K562 (cell line): ENCODE measurements around the gene PDE4D. TPM values are rescaled to one million over a fixed set of nuclear protein-coding genes. Genes with fewer than 3 reads are reported as not detected.
"Not testable (repeated sequence)": the region's sequence is repeated elsewhere in the genome, so short reads cannot be mapped to it uniquely, and the experiment has no call there.

Source experiments
- ATAC-seq: fragments of 200-7000 bp; cut with Tn5 transposase; 3 replicates; pipeline ENCODE4 v1.9.1; 2020; ENCODE audit warnings: moderate library complexity
- BruUV-seq: library from RNA; stranded (reverse); fragments of 400-500 nt; replicated peaks from 2 replicates; lab custom pipeline; 2021; lab: Mats Ljungman, UMichigan
- CTCF ChIA-PET: fragments of 300-600 bp; formaldehyde crosslinking; extraction: SDS; loops from one replicate; lab custom pipeline; 2021; ENCODE audit warnings: low intra/inter-chr PET ratio; lab: Yijun Ruan, JAX
- POLR2A ChIA-PET: fragments of 300-600, 350-650 bp; sonication (Branson Sonifier 250); formaldehyde crosslinking; extraction: SDS; loops from one replicate; lab custom pipeline; 2021; ENCODE audit warnings: antibody characterized with exemption, inconsistent platforms; lab: Yijun Ruan, JAX
- DNase-seq, 4 experiments: peaks; one replicate each; pipeline versions ENCODE4 v3.0.0 to v3.0.0-alpha.2; 2011 to 2018; ENCODE audit warnings: low spot score in 3 of 4, mixed read lengths in 3 of 4; ENCODE audit errors: extremely low read depth in 1 of 4
- FAIRE-seq: peaks from 2 replicates; lab custom pipeline; 2011; peaks lifted over from hg19 to GRCh38; lab: Jason Lieb, UNC
- H2AFZ ChIP-seq: 2 replicates; pipeline ENCODE4 v1.6.0; 2011; ENCODE audit warnings: low read depth, low read length, control low read depth, inconsistent platforms
- H3K27ac ChIP-seq: fragments of 200-600 bp; 3 replicates; pipeline ENCODE4 v1.8.0; 2011; ENCODE audit warnings: low read depth, mild to moderate bottlenecking, control low read depth, inconsistent platforms, low read length, moderate library complexity, mixed read lengths; ENCODE audit errors: extremely low read depth
- H3K27me3 ChIP-seq, 2 experiments: fragments of 300-600 bp in 1 of 2; 2 replicates in 1 of 2; 3 replicates in 1 of 2; pipeline versions ENCODE4 v1.6.0 to v1.8.0; 2011; ENCODE audit warnings: inconsistent platforms in 2 of 2, low read length in 2 of 2, mild to moderate bottlenecking in 1 of 2, mixed read lengths in 1 of 2, moderate library complexity in 1 of 2; ENCODE audit not compliant: control insufficient read depth in 2 of 2, insufficient read depth in 2 of 2
- H3K36me3 ChIP-seq: fragments of 300-600 bp; 3 replicates; pipeline ENCODE4 v1.8.0; 2011; ENCODE audit warnings: mild to moderate bottlenecking, low read length, inconsistent platforms; ENCODE audit not compliant: control insufficient read depth, insufficient read depth
- H3K4me1 ChIP-seq, 2 experiments: fragments of 200-600 bp in 1 of 2; replicated peaks in 1 of 2; 2 replicates in 1 of 2; 3 replicates in 1 of 2; pipeline versions ENCODE4 v1.5.1 to v1.8.0; 2011; ENCODE audit warnings: inconsistent platforms in 2 of 2, low read length in 2 of 2, mild to moderate bottlenecking in 1 of 2, mixed read lengths in 1 of 2, moderate library complexity in 1 of 2; ENCODE audit not compliant: control insufficient read depth in 2 of 2, insufficient read depth in 2 of 2
- H3K4me2 ChIP-seq: 2 replicates; pipeline ENCODE4 v1.6.1; 2011; ENCODE audit warnings: low read length, control low read depth, inconsistent platforms, mixed read lengths; ENCODE audit not compliant: insufficient read depth
- H3K4me3 ChIP-seq: fragments of 200-600 bp; sonication (generic), shearing (Covaris generic); 2 replicates; pipeline ENCODE4 v1.5.1; 2016; ENCODE audit warnings: control low read depth, inconsistent platforms
- H3K79me2 ChIP-seq: fragments of 200-600 bp; 3 replicates; pipeline ENCODE4 v1.8.0; 2011; ENCODE audit warnings: low read length, inconsistent platforms; ENCODE audit not compliant: control insufficient read depth, insufficient read depth
- H3K9ac ChIP-seq, 2 experiments: 2 replicates each; pipeline versions ENCODE4 v1.6.0 to v1.6.1; 2011; ENCODE audit warnings: low read depth in 2 of 2, low read length in 2 of 2, control low read depth in 1 of 2, inconsistent platforms in 1 of 2, mild to moderate bottlenecking in 1 of 2, mixed read lengths in 1 of 2; ENCODE audit not compliant: insufficient read depth in 1 of 2
- H3K9me1 ChIP-seq: one replicate; pipeline ENCODE4 v1.6.0; 2011; ENCODE audit warnings: inconsistent platforms, mild to moderate bottlenecking, low read length, moderate library complexity; ENCODE audit not compliant: control insufficient read depth, insufficient read depth
- H3K9me3 ChIP-seq: replicated peaks from 2 replicates; pipeline ENCODE4 v1.5.1; 2011; ENCODE audit warnings: low read depth, low read length, inconsistent platforms; ENCODE audit not compliant: control insufficient read depth, insufficient read depth
- H4K20me1 ChIP-seq: replicated peaks from 2 replicates; pipeline ENCODE4 v1.6.1; 2011; ENCODE audit warnings: low read length, inconsistent platforms, mixed read lengths; ENCODE audit not compliant: control insufficient read depth, insufficient read depth
- CREB1 ChIP-seq, 2 experiments: sonication (generic) in 1 of 2; formaldehyde crosslinking in 1 of 2; IDR thresholded peaks; 2 replicates each; pipeline versions ENCODE4 v1.6.1 to v1.8.0; 2012 to 2022; ENCODE audit warnings: inconsistent platforms in 1 of 2, mild to moderate bottlenecking in 1 of 2, missing genetic modification reagents in 1 of 2, moderate library complexity in 1 of 2
- ELF2 ChIP-seq: fragments of 250-450 bp; sonication (Bioruptor Pico); IDR thresholded peaks from 2 replicates; pipeline ENCODE4 v1.5.0; 2021; ENCODE audit warnings: mild to moderate bottlenecking
- FIP1L1 ChIP-seq: fragments of 200-400 bp; formaldehyde crosslinking; IDR thresholded peaks from 2 replicates; pipeline ENCODE4 v1.6.1; 2018; ENCODE audit warnings: mild to moderate bottlenecking, low read depth, low read length; ENCODE audit not compliant: poor library complexity, severe bottlenecking
- NFRKB ChIP-seq: fragments of 450-650 bp; IDR thresholded peaks from 2 replicates; pipeline ENCODE4 v1.6.1; 2016; ENCODE audit warnings: low read depth
- PRMT5 ChIP-seq: sonication (generic); formaldehyde crosslinking; IDR thresholded peaks from 2 replicates; pipeline ENCODE4 v1.5.0; 2020; ENCODE audit warnings: missing genetic modification reagents
- SIRT6 ChIP-seq: IDR thresholded peaks from one replicate; pipeline ENCODE4 v1.6.1; 2012; ENCODE audit warnings: low read depth, mild to moderate bottlenecking, control low read depth, inconsistent platforms, low read length, moderate library complexity
- ZFP30 ChIP-seq: fragments of 250-450 bp; sonication (Bioruptor Pico); IDR thresholded peaks from 2 replicates; pipeline ENCODE4 v1.8.0; 2022; ENCODE audit warnings: moderate library complexity, mild to moderate bottlenecking, inconsistent platforms, borderline replicate concordance
- ZNF224 ChIP-seq: sonication (generic); formaldehyde crosslinking; IDR thresholded peaks from 2 replicates; pipeline ENCODE4 v1.8.0; 2022; ENCODE audit warnings: mild to moderate bottlenecking, missing genetic modification reagents
- ZNF696 ChIP-seq: fragments of 250-450 bp; sonication (Bioruptor Pico); conservative IDR thresholded peaks from 2 replicates; pipeline ENCODE4 v1.4.0; 2020; ENCODE audit warnings: mild to moderate bottlenecking, moderate library complexity
- WGBS: fragments of 100-300 bp; shearing (Covaris generic); methylation state at CpG from one replicate; pipeline ENCODE4 v1.1.6; 2016; ENCODE audit warnings: low coverage, mixed read lengths; ENCODE audit not compliant: insufficient coverage; ENCODE audit errors: missing lambda C conversion rate; 5-methylcytosine and 5-hydroxymethylcytosine counted together
- in situ Hi-C: fragments of 300-500 bp; cut with MboI; formaldehyde crosslinking; loops from 4 replicates; pipeline ENCODE4 v1.15.0; 2018; ENCODE audit warnings: inconsistent platforms, mixed read lengths
- intact Hi-C: fragments of 100-400 bp; cut with micrococcal nuclease; formaldehyde crosslinking; loops from 2 replicates; pipeline ENCODE4 v1.14.2; 2022
- polyA plus RNA-seq, 8 experiments: library from polyadenylated mRNA; depleted of rRNA in 4 of 8; stranded (reverse) in 5 of 8; unstranded in 3 of 8; fragments of >200 nt; fragmentation: Nextera tagmentation in 2 of 8; fragmentation: Illumina TruSeq in 1 of 8; extraction: Ambion mirVana in 2 of 8; extraction: Trizol in 1 of 8; gene quantifications; 2 replicates each; pipeline versions ENCODE4 v1.2.1 to v1.2.3, GENCODE V29; 2011 to 2014; ENCODE audit warnings: inconsistent platforms in 1 of 8, missing spikeins in 1 of 8
- total RNA-seq, 7 experiments: library from RNA; depleted of rRNA in 6 of 7; stranded (reverse); fragments of >200 nt in 6 of 7; fragmentation: Illumina TruSeq in 2 of 7; extraction: Trizol in 2 of 7; gene quantifications; 2 replicates each; pipeline versions ENCODE4 v1.2.1 to v1.2.3, GENCODE V29; 2011 to 2021; ENCODE audit warnings: low replicate concordance in 1 of 7

Gene PDE4D
- total and polyA plus RNA-seq, 9 of the 15 experiments (the other 6 are each of a cell fraction or from before 2014, with no cell fraction given): 0.04 to 0.46 (median 0.13) TPM

DNA sequence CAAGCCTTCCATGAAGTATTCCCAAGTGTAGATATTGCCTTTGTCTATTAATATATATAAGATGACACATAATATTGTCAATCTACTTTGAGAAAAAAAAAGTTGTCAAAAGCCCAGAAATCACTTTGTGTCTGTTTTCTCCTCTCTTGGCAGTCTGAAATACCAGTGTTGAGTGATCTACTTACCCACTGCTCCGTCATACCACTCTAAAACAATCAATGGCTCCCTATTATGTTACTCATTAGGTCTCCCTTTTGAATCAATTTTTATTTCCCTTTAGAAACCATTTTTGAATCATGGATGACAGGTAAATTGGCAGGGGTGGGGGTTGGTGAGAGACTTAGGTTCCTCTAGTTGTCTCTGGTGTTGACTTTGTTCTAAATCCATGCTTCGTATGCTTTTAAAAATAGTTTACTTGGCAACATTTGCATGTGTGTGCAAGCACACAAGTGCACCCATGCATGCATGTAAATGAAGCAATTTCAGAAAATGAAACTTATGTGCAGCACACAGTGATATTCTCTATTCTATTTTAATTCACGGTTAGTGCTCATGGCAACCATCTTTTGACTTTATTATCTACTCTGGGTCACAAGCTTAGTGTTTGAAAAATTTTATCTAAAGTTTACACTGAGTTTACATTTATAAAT is 931.8 kb downstream of the PDE4D start (continued):
- no peak for TF ChIP-seq CREB1 (IDR thresholded peaks at IDR 0.05)
- no peak for TF ChIP-seq CREB1 (CRISPR knock-in tag; IDR thresholded peaks at IDR 0.05)
- no peak for TF ChIP-seq ZNF696 (CRISPR knock-in tag)
- TF ChIP-seq ZNF224: no peak
- TF ChIP-seq SIRT6: no peak
- TF ChIP-seq, all 486 proteins: peak for 0

DNA sequence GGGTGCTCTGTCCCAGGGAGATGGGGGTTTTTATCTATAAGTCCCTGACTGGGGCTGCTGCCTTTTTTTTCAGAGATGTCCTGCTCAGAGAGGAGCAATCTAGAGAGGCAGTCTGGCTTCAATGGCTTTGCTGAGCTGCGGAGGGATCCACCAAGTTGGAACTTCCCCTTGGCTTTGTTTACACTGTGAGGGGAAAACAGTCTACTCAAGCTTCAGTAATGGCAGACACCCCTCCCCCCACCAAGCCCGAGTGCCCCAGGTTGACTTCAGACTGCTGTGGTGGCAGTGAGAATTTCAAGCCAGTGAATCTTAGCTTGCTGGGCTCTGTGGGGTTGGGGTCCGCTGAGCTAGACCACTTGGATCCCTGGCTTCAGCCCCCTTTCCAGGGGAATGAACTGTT is 934.8 kb downstream of the PDE4D start:
- TF ChIP-seq FIP1L1 (no peak), ZFP30 (CRISPR knock-in tag) (no peak), PRMT5 (CRISPR knock-in tag) (no peak), NFRKB (no peak), ELF2 (no peak)
- no peak overlapping the region for H3K27ac ChIP-seq
- H3K9ac ChIP-seq: no peak overlapping the region
- FAIRE-seq (no peak), DNase-seq (no peak), ATAC-seq (no peak)
- intact Hi-C loops: no loop called here
- no TSS peak for BruUV-seq
- H2AFZ ChIP-seq: no peak overlapping the region
- ChIA-PET CTCF (no interaction called here), POLR2A (no interaction called here)
- no peaks in the 10 kb centered on the region for H4K20me1 ChIP-seq
- H3K27me3 ChIP-seq: no peaks in the 10 kb centered on the region
- H3K4me2 ChIP-seq: no peak overlapping the region
- H3K4me1 ChIP-seq: no peaks in the 10 kb centered on the region
- no peaks in the 10 kb centered on the region for H3K36me3 ChIP-seq
- no peaks in the 10 kb centered on the region for H3K79me2 ChIP-seq
- no peaks in the 10 kb centered on the region for H3K9me1 ChIP-seq
- H3K9me3 ChIP-seq: no peaks in the 10 kb centered on the region
- 8% methylated on average over 2 of the region's 3 CpGs for WGBS
- in situ Hi-C loops: no loop called here
- no peak overlapping the region for H3K4me3 ChIP-seq

DNA sequence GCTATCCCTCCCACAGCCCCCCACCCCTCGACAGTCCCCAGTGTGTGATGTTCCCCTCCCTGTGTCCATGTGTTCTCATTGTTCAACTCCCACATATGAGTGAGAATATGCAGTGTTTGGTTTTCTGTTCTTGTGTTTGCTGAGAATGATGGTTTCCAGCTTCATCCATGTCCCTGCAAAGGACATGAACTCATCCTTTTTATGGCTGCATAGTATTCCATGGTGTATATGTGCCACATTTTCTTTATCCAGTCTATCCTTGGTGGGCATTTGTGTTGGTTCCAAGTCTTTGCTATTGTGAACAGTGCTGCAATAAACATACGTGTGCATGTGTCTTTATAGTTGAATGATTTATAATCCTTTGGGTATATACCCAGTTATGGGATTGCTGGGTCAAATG is 940.3 kb downstream of the PDE4D start:
- H3K4me3 ChIP-seq, intact Hi-C loops, H3K27me3 ChIP-seq, H2AFZ ChIP-seq, H3K79me2 ChIP-seq, DNase-seq, H3K36me3 ChIP-seq, H3K9me3 ChIP-seq, H3K9ac ChIP-seq, H3K9me1 ChIP-seq, H3K4me1 ChIP-seq, FAIRE-seq, H3K4me2 ChIP-seq, BruUV-seq, H3K27ac ChIP-seq, H4K20me1 ChIP-seq, POLR2A ChIA-PET, CTCF ChIA-PET, ATAC-seq, in situ Hi-C loops: not testable (repeated sequence)
- 13% methylated on average over 2 of the region's 2 CpGs for WGBS
